GM18511 (cell line): ENCODE measurements around the gene MEOX1.

Experiments
- ATAC-seq: cut with Tn5 transposase; IDR thresholded peaks from one replicate; pipeline ENCODE4 v1.9.1; 2021; ENCODE audit warnings: mild to moderate bottlenecking, moderate library complexity; ENCODE audit not compliant: unreplicated experiment

The MEOX1 gene

DNA sequence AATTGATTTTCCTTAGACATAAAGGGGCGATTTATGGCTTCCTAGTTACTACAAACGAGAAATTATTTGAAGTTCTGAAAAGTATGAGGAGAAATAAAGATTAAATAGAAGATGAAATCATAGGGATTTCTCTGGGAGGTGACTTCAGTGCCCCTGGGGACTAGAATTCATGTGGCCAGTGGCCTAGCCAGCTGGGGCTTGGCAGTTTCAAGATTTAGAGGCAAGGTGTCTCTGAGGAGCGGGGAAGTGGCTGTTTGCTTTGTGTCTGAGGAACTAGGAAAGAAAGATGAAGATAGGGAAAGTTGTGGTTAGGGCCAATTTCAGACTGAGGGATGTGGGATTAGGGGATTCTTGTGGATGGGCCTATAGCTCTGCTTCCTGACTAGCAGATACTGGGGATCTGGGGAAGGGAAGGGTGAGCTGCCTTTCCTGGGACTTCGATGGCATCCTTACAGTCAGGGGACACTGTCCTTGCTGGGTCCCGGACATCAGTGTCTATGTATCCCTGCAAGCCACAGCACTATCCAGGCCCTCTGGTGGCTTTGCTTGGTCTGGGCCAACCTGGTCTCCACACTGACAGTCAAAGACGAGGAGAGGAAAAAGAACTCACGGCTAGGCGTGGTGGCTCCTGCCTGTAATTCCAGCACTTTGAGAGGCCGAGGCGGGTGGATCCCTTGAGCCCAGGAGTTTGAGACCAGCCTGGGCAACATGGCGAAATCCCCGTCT, 22.4 kb upstream of the MEOX1 start:
- no peak for ATAC-seq

DNA sequence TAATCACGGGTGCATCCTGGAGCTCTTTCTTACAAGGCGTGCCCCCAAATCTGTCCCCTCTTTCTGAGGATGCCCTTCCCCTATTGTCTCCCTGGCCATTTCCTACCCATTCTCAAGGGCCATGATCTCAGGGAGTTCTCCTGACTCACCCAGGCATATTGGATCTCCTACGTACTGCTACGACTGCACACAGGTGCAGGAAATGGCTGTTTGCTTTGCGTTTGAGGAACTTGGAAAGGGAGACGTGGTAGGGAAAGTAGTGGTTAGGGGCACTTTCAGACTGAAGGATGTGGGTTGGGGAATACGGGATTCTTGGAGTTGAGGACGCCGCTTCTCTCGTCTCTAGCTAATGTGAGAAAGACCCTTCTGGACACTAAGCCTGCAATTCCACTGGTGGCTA, 18.7 kb upstream of the MEOX1 start:
- ATAC-seq, result no peak

DNA sequence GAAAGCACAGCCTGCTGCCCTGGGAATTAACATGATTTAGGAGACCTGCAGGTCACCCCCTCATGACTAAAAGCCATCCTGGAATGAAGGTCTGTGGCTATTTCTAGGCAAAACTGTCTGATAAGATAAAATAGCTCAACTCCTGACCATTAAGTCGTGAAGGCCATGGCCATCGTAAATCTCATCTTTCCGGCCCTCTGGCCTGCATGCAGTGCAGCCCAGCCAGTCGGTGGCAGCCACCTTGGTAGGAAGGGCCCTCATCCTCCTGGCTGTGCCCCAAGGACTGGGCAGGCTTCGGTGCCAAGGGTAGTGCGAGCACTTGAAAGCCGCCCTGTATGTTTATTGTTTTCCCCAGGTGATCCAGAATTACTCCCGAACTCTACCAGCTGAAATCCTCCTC, 18.2 kb upstream of the MEOX1 start:
- no peak for ATAC-seq

DNA sequence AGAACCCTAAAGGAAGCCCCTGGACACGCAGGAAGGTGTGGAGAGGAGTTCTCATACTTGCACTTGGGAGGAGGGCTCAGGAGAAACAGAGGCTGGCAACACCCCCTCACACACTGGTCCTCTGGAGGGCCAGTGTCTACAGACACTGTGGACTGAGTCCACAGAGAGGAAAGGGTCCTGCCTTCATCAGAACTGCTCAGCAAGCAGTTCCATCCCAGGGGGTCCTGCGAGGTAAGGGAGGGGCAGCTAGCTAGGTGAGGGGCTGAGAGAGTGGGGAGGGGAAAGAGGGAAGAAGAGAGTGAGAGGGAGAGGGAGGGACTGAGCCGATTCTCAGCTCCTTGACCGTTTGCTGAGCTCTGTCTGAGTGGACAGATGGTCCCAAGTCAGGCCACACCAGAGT, 17.7 kb upstream of the MEOX1 start:
- no peak for ATAC-seq

DNA sequence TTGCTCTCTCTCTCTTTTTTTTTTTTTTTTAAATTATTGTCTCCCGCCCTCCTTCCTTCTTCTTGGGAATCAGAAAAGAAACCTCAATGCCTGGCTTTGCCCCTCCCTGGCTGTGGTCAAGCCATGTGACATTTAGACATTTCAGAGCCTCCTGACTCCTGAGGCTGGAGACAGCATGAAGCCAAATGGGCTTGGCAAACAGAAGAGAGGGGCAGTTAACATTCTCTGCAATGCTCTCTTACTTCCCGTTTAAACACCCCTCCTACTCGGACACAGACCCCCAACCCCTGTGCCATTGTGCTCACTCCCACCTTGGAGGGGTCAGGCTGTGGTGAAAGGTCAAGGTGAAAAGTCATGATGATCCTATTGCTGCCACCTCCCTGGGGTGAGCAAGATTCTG, 14.7 kb upstream of the MEOX1 start:
- ATAC-seq, result no peak

DNA sequence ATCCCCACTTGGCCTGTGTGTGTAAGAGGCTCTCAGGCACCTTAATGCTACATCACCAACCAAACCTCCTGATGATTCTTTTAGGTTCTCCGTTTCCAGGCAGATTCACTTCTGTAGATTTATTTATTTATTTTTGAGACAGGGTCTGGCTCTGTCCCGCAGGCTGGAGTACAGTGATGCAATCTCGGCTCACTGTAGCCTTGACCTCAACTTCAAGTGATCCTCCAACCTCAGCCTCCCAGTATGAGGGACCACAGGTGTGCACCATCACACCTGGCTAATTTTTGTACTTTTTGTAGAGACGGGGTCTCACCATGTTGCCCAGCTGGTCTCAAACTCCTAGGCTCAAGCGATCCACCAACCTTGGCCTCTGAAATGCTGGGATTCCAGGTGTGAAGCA, 12.7 kb upstream of the MEOX1 start:
- no peak for ATAC-seq

DNA sequence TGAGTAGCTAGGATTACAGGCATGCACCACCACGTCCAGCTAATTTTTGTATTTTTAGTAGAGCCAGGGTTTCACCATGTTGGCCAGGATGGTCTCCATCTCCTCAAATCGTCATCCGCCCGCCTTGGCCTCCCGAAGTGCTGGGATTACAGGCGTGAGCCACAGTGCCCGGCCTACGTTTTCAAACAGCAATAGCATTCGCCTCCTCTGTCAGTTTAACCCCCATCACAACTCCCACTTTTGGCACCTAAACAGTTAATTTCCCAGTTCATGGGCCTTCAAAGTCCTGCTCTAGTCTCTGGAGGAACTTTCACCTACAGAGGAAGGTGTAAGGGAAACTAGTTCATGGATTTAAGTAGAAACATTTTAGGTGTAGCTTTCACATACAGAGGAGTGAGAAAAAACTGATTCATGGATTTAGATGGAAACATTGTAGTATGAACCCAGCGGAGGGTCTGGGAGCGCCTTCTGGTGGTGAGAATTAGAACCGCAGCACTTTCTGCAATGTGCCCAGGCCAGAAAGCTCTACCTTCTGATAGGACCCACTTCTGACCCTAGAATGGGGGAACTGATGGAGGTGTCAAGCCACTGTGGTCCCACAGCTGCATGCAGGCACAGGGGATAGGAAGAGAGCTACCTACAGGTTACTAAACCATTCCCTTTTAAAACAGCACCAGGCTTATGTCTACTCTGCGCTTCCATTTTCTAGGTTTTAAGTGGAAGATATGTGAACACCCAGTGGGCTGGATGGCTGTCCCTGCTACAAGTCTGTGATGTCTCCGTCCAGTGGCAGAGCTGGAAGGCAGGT, 12.0 kb upstream of the MEOX1 start:
- no peak for ATAC-seq

DNA sequence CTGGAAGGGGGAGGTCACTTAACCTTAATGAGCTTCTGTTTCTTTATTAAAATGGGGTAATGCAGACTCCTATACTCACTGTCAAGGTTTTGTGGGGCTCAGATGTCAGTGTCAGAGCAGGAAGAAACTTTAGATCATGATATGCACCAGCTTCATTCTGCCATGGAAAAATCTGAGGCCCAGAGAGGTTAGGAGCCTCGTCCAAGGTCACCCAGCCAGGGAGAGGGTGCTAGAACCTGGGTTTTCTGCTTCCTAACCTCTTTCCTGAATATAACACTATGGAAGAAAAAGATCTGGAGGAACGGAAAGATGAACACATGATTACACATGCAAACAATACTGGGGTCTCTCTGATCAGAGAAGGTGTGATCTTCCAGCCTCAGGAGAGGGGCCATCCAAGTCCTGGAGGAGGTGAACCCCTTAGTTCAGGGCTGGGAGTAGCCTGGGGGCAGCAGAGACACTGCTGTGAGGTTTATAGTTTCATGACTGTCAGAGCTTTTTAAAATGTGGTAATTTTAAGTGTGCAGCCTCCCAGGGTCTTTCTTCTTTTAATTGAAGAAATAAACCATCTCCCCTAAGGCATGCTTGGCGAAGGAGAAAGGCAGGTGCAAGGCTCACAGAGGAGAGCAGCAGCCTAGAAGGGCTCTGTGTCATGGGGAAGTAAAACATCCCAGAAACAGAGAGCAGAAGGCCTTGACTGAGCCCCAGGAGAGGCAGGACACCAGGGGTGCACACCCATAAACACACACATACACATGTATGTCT, 10.2 kb upstream of the MEOX1 start:
- ATAC-seq, result no peak

DNA sequence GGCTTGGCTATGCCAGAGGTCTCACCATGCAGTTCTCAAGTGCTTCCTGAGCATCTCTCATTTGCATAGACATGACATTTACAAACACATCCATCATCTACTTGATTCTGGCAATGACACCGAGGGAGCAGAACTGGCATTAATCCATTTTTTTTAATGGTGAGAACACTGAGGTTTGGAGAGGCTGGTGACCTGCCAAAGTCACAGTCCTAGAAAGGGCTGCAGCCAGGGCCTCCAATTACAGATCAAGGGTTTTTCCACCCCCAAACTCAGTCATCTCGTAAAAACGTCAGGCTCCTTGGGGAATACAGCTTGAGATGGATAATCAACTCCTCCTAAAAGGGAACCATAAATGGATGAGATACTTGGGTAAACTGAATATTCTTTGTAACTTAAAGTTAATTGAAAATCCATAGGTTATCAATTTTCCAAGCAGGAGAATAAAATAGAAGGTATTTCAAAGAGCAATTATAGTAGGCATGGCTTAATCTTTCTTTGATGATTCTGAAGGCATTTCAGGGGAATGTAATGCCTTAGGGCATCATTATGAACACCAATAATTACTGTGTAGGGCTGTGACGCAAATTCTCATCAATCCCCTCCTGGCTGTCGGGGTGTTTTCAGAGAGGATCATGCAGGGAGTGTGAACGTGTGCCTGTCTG, 9.4 kb upstream of the MEOX1 start:
- no peak for ATAC-seq

DNA sequence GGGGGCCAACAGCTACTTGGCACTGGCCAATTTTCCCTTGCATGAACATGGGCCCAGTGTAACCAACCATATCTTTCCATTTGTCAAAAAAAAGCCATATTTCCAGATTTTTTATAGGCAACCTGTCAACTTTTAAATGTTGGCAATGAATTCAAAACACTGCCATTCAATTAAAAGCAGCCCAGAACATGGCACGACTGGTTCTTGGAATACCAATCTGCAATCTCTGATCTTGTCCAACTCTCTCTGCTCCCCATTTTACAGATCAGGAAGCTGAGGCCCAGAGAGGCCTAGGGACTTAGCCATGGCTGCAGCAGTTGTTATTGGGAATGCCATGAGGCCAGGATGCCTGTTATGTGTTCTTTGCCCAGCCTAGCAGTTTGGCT, 8.9 kb upstream of the MEOX1 start:
- no peak for ATAC-seq

DNA sequence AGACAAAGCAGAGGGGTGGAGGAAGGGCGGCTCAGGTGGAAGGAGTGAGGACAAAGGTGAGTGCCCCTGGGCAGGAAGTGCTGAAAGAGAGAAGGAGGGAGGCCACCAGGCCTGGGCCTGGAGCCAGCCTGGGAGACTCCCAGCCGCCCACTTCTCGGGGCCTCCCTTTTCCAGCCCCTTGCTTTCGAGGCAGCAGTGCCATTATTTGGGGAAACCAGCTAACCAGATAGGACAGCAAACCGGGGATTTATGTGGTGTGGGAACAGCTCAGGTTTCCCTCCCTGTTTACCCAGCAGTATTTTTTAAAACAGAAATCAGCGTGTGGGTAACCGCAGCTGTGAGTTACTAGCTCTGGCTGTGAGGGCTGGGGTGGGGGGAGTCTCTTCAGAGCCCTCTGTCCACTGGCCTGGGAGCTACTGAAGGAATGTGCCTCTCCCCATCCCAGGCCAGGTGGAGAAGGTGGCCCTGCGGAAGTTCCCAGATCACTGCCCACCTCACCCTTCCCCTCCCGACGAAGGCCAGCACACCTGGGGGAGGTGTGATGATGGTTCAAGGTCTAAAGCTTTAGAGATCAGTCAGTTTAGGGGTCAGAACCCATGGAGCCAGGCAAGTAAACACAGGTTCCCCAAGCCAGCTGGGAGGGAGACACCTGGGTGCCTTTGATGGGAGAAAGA, 8.4 kb upstream of the MEOX1 start:
- no peak for ATAC-seq

DNA sequence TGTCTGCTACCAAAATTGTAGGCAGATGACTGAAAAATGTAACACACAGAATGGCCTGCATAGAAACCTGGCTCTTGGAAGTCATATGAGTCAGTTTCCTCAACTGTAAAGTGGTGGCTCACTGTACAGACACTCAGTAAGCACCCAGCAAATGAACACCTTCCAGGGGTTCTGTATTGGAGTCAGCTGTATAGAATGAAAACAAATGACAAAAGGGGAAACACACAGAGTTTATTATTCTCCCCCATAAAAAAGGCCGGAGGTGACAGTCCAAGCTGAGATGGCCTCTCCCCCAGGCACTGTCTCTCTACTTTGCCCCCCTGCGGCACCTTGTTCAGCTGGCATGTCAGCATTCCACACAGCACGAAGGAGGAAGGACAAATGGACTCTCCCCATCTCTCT, 6.2 kb upstream of the MEOX1 start:
- ATAC-seq, result no peak

DNA sequence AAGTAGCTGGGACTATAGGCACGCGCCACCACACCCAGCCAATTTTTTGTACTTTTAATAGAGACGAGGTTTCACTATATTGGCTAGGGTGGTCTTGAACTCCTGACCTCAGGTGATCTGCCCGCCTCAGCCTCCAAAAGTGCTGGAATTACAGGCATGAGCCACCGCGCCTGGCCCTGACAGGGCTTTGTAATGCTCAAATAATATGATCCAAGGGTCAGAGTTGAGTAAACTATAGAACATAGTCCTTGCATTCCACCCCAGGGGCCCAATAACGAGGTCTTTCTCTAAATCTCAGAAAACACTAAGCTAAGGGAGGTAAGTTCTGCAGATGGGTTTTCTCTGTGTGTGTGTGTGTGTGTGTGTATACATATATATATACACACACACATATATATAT, 5.8 kb upstream of the MEOX1 start:
- no peak for ATAC-seq

DNA sequence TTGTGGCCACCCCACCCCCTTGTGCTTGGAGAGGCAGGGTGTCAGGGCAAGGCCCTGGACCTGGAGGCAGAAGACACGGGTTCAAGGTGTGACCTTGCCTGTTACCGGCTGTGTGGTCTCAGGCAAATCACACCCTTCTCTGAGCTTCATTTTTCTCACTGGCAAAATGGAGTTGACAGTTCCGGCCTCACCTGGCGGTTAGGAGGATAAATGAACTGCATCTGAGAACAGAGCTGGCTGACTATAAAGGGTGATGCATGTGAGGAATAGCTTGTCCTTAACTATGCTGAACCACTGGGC, 4.2 kb upstream of the MEOX1 start:
- ATAC-seq, result no peak

DNA sequence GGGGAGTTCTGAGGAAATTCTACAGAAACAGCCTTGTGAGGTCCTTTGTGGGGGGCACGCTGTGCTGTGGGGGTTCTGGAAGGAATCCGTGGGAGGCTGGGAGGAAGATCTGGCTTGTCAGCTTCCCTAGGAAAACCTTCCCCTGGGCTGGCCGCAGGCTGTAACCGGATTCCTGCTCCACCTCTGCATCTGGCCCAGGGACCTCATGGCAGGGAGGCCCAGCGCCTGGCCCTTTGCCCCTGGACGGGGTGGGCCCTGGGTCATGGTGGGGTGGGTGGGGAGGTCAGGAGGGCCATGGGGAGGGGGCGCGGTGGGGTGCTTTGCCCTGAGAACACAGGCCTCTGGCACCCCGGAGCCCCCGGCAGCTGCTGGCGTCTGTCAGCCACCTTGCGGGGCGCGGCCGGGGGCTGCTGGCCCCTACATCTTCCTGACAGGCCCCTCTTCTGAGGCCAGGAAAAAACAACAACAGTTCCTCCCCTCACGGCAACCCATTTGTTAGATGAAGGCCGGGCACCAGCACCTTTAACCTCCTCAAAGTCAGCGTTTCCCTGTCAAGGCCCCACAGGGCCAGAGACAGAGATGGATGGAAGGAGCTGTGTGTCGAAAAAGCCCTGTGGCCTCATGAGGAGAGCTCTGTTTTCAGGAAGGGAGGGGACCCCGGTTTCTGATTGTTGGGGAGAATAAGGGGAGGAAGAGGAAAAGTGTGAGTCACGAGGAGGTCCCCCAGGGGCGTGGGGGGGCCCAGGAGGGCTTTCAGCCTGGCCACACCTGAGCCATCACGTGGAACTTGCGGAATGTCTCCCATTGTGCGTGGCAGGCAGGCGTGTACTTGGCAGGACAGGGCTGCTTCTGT, 3.6 kb upstream of the MEOX1 start:
- no peak for ATAC-seq

DNA sequence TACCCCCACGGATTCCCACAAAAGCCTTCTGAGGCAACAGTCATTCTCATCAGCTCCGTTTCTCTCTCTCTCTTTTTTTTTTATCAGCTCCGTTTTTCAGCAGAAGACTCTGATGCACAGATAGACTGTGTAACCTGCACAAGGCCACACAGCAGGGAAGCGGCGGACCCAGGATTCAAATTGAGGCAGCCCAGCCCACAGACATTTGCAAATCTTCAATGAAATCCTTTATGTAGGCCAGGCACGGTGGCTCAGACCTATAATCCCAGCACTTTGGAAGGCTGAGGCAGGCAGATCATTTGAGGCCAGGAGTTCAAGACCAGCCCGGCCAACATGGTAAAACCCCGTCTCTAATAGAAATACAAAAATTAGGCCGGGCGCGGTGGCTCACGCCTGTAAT, 2.4 kb upstream of the MEOX1 start:
- no peak for ATAC-seq

DNA sequence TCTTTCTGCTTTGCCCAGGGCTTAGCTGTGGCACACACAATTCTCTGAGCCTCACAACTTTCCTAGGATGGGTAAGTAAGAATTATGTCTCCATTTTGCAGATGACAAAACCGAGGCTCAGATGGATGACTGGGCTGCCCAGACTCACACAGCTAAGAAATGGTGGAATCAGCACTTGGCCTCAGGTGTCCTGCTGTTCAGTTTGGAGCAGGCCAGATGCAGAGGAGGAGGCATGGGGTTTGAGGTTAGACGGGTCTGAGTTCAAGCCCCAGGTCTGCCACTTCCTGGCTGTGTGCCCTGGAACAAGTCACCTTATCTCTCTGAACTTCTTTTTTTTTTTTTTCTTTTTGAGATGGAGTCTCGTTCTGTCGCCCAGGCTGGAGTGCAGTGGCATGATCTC, 1.7 kb upstream of the MEOX1 start:
- no peak for ATAC-seq

DNA sequence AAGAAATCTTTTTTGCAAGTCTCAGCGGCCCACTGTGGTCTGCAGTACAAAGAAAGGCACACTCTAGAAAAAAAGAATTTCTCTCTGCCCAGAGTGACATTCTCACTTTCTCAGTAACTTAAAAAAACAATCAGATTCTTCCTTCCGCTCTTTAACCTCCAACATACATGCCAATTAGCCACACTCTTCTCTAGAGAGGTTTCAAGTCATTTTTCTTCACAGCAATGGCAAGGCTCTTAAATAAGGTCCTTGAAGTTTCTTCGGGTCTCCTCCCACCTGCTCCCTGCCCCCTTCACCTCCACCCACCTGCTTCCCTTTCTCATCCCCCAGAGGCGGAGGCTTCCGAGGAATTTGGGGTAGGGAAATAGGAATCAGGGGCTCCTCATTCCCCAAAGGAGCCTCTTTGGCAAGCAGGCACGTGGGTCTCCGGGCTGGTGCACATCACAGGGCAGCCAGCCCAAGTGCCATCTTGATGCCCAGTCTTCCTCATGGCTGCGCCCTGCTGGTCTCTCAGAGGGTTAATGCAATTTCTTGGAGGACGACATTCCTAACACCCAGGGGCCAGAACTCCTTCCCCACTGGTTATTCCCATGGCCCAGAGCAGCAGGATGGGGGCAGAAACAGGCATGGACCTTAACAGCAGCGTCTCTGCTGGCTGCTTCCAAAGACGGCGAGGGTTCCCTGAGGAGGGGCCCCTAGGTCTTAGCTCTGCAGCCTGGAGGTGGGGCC, 855 bp upstream of the MEOX1 start:
- no peak for ATAC-seq

DNA sequence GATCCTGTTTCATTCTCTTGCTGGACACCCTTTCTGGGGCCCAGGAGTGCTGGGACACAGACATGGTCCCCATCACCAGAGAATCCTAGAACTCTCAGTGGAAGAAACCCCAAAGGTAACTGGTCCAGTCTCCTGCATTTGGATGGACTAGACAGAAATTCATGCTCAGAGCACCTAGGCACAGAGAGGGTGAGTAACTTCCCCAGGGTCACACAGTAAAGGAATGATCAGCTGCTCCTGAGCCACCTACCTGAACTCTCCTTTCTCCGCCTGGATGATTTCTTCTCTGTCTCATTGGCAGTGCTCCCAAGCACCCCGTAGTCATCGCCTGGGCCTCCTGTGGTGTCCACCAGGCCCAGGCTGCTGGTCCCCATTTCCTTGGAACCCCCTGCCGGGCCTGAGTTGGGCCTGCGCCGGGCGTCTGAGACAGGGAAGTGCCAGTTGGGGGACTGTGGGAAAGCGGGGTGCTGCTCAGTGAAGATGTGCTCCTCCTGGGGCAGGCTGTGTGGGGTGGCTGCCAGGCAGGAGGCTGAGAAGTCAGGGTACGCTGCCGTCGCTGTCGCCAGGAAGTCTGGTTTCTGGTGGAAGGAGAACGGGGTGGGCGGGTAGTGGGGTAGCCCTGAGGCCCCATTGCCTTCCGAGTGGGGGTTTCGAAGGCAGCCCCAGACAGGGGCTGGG, 767 bp downstream of the MEOX1 start:
- ATAC-seq, result no peak
